HG02571 (cell line): Measurements from ENCODE around the gene GLUD1.
"Not testable (repeated sequence)": the region's sequence is repeated elsewhere in the genome, so short reads cannot be mapped to it uniquely, and the experiment has no call there.

Experiments used
- ATAC-seq: cut with Tn5 transposase; IDR thresholded peaks from one replicate; pipeline ENCODE4 v1.9.1; 2021; ENCODE audit warnings: mild to moderate bottlenecking, moderate library complexity; ENCODE audit not compliant: unreplicated experiment

GLUD1 gene

DNA sequence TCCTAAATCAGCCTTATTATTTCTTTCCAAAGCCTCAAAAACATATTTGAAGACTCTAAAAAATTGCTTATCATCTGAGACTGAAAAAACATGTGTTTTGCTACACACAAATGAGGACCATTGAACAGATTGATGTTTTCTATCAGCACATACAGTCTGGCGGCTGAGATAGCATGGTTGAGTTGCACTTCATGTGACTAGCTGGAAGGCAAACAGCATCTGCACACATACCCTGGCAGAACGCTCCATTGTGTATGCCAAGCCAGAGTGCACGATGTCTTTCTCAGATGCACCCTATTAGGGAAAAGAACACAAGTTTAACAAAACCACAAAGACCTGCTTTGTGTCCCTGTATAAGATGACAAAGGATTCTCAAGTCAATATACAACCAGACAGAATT lies 41.5 kb downstream of the GLUD1 start:
- no peak for ATAC-seq

DNA sequence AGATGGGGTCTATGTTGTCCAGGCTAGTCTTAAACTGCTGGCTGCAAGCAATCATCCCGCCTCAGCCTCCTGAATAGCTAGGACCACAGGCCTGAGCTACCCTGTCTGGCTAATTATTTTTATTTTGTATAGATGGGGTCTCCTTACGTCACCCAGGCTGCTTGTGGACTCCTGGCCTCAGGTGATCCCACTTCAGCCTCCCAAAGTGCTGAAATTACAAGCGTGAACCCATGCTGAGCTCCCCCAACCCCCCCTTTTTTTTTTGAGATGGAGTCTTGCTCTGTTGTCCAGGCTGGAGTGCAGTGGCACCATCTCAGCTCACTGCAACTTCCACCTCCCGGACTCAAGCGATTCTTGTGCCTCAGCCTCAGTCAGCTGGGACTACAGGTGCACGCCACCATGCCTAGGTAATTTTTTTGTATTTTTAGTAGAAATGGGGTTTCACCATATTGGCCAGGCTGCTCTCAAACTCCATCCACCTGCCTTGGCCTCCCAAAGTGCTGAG lies 49.2 kb downstream of the GLUD1 start:
- no peak for ATAC-seq

DNA sequence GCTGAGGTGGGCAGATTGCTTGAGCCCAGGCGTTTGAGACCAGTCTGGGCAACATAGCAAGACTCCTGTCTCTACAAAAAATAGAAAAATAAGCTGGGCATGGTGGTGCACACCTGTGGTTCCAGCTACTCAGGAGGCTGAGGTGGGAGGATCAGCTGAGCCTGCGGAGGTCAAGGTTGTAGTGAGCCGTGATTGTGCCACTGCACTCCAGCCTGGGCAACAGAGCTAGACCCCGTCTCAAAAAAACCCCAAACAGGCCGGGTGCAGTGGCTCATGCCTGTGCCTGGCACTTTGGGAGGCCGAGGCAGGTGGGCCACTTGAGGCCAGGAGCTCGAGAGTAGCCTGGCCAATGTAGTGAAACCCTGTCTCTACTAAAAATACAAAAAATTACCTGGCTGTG lies 51.1 kb downstream of the GLUD1 start:
- ATAC-seq, result not testable (repeated sequence)

DNA sequence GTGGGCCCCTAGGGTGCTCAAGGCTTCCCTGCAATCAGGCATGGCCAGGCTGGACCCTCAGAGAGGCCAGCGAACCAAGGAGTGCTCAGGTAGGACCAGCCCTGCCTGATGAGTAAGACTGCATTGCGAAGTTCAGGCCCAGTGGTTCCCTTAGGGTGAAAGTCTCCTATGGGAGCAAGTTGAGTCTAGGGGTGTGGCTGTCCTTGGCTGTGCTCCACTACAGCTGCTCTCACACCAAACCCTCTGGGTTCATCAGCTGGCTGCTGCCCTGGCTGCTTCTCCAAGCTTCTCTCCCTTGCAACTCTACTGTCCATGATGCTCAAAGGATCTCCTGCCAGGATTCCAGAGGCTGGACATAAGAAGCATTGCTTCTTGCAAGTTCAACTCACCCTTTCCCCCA lies 55.9 kb downstream of the GLUD1 start:
- ATAC-seq, result no peak

DNA sequence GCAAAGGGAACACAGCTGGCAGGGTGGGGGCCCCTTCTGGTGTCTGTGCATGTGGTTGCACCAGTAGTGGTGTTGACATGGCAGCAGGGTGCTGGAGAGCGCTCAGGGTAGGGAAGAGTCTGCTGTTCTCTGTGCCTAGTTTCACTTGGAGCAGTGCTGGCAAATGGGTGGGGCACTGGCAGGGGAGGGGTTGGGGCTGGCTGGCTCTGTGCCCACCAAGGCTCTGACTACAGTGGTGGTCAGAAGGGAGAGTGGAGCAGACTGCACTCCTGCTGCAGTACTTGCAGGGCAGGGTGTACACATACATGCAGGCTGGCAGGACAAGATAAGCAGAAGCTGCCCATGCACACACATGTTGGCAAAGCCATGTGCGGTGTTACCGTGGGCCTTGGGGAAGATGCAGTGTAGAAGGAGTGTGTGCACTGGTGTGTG lies 56.3 kb downstream of the GLUD1 start:
- no peak for ATAC-seq

DNA sequence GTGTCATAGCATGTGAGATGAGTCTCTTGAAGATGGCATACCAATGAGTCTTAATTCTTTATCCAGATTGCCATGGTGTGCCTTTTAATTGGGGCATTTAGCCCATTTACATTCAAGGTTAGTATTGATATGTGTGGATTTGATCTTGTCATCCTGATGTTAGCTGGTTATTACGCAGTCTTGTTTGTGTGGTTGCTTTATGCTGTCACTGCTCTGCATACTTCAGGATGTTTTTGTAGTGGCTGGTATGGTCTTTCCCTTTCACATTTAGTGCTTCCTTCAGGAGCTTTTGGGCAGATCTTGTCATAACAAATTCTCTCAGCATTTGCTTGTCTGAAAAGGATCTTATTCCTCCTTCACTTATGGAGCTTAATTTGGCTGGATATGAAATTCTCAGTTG lies 58.0 kb downstream of the GLUD1 start:
- ATAC-seq, result no peak

DNA sequence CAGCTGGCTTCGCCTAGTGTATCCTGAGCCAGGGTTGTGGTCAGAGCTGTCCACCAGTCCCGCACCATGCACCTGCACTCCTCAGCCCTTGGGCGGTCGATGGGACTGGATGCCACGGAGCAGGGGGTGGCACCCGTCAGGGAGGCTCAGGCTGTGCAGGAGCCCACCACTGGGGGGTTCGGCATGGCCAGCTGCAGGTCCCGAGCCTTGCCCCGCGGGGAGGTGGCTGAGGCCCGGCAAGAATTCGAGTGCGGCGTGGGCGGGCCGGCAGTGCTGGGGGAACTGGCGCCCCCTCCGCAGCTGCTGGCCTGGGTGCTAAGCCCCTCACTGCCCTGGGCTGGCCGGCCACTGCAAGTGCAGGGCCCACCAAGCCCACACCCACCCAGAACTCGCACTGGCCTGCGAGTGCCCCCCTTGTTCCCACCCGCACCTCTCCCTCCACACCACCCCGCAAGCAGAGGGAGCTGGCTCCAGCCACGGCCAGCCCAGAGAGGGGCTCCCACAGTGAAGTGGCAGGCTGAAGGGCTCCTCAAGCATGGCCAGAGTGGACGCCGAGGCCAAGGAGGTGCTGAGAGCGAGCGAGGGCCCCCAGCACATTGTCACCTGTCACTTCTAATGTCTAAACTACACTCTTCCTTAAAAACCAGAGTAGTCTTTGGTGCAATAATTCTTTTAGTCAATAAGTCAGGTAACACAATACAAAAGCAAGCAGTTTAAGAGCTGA lies 63.6 kb downstream of the GLUD1 start:
- ATAC-seq, result no peak

DNA sequence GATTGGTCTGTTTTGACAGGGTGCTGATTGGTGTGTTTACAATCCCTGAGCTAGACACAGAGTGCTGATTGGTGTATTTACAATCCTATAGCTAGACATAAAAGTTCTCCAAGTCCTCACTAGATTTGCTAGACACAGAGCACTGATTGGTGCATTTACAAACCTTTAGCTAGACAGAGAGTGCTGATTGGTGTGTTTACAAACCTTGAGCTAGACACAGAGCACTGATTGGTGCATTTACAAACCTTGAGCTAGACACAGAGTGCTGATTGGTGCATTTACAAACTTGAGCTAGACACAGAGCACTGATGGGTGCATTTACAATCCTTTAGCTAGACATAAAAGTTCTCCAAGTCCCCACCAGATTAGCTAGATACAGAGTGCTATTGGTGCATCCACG lies 64.2 kb downstream of the GLUD1 start:
- ATAC-seq, result not testable (repeated sequence)

DNA sequence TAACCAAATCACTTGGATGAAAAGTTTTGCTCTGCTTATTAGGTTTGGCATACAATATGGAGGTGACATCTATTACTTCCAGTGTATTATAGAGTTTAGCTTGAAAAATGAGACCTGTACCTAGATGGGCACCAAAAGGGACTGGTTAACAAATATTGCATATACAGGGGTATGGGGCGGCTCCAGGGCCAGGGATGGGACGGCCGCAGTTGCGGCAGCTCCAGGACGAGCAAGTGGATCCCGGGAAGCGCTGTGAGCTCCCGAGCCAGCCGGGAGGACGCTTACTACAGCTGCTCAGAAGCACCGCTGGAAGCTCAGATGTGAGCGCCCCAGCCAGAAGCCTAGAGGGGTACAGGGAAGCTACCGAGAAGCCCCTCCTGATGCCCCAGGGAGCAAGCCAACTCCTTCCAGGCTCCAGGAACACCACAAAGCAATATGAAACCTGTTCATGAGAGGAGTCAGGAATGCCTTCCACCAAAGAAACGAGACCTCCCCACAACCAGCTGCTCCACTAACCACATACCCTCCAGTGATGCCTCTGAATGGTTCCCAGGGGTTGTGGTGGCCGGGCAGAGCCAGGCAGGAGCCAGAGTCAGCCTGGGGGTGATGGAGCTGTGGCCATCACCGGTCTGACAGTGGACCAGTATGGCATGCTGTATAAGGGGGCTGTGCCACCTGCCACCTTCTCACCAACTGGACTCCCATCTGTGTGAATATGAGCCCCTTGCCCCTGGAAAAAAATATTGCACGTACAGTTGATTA lies 67.7 kb downstream of the GLUD1 start:
- ATAC-seq, result not testable (repeated sequence)

DNA sequence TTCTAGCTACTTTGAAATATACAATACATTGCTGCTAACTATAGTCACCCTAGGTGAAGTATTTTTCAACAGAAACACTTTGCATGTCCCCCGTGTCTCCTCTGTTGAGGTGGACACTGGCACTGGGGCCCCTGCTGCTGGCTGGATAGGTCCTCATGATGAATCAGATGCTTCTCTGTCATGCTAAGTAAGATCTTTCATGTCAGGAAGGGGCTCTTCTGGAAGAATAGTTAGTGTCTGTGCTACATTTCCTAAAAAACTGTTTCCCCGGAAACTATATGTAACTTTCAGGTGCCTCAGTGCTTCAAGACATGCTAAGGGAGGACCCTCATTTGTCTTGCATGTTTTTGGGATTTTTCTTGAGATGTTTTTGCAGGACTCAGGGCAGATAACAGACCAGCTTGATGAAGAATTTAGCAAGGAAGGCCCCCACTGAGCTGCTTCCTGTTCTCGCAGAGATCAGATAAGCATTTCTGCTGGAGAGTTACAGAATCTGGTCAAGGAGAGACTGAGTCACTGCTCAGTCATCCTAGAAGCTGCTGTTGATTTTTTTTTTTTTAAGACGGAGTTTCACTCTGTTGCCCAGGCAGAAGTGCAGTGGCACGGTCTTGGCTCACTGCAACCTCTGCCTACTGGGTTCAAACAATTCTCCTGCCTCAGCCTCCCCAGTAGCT lies 69.2 kb downstream of the GLUD1 start:
- not testable (repeated sequence) for ATAC-seq

DNA sequence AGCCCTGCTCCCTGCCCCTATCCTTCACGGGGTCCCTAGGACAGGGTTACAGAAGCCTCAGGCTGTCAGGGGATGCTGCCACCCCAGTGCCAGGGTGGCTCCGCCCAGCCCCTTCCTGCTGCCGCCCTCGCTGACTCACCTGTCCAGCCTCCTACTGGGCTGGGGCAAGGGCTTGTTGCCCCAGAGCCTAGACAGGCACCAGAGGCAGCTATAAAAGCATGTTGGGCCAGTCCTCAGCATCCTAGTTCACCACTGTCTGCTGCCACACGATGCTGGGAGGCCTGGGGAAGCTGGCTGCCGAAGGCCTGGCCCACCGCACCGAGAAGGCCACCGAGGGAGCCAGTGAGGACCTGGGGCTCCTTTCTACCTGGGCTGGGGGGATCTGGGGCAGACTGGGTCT lies 74.6 kb downstream of the GLUD1 start, which contains the start of gene FAM25A:
Gene FAM25A, plus strand, starts transcription at position 239 of the 400 bp plus-strand sequence. Its CDS starts 31 bp downstream, at position 270.
- not testable (repeated sequence) for ATAC-seq

DNA sequence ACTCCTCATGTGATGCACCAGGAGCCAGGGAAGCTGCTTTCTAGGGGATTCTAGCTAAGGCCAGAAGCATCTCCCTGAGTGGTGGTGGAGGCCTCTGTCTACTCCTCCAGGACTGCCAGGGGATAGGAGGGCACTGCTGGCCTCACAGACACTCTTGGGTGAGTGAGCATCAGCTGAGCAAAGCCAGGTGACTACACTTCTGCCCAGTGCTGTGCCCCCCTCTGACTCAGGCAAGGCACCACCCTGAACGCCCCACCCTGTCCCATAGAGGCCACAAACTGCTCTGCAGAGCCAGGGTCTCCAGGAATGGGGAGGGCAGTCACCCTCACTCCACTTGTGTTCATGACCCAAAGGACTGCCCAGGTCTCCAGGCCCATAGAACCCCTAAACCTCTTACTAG lies 75.1 kb downstream of the GLUD1 start:
- not testable (repeated sequence) for ATAC-seq

DNA sequence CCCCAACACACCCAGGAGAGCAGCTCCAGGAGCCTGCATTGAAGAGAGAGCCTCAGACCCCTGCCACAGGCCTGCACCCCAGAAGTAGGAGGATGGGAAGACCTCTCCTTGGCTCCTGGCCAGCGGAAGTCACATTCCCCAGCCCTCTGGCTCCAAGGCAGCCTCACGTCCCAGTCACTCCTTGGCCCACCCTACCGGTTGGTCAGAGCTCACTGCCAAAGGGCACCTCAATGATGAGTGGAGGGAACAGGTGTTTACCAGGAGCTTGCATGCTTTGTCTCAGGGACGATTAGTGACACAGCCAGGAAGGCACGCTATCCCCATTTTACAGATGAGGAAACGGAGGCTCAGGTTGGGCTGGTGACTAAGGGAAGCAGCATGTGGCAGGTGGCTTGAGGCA lies 75.6 kb downstream of the GLUD1 start:
- ATAC-seq, result not testable (repeated sequence)

DNA sequence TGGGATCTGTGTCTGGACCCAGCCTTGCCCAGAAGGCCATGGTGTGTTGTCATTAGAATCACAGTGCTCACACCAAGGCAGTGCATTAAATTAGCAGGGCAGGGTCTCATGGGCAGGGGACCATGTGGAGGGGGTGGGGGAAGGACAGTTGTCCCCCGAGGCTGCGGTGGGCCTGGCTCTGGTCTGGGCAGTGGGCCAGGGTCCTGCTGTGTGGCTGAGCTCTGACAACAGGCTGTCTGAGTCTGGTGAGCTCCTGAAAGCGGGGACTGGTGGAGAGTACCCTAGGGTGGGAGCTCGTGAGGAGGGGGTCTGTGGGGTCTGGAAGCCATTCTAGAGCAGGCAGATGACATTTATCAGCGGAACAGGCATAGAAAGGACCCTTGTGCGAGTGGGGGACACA lies 76.5 kb downstream of the GLUD1 start:
- not testable (repeated sequence) for ATAC-seq

DNA sequence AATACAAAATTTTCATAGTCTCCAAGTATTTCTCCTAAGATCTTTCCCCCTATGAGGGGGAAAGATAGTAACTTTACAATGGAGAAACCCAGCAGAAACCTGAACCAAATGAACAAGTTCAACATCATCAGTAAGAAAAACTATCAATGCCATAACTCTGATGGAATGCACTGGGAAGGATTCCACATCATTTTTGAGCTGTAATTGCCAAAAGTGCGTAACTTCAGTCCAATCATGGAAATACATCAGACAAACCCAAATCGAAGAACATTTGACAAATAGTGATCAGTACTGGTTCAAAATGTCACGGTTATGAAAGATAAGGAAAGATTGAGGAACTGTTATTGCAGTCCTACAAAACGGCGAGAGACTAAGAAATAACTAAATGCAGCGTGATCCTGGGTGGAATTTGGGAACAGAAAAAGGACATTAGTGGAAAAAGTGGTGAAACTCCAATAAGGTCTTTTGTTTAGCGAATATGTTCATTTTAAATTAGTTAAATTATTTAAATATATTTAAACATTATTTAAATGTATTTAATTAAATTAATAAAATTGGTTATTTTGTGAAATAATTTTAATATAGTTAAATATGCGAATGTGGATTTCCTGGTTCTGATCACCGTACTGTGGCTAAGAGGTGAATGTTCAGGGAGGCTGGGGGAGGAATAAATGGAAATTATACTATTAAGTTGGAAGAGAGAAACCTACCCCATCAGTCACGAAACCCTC lies 79.5 kb downstream of the GLUD1 start:
- not testable (repeated sequence) for ATAC-seq

DNA sequence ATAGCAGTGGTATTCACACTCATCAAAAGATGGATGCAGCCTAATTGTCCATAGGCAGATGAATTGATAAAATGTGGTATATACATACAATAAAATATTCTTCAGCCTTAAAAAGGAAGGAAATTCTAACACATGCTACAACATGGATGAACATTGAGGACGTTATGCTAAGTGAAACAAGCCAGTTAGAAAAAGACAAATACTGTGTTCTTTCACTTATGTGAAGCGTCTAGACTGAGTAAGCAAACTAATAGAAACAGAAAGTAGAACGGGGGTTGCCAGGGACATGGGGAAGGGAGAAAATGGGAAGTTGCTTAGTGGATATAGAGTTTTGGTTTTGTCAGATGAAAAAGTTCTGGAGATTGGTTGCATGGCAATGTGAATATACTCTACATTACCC lies 81.1 kb downstream of the GLUD1 start:
- not testable (repeated sequence) for ATAC-seq

DNA sequence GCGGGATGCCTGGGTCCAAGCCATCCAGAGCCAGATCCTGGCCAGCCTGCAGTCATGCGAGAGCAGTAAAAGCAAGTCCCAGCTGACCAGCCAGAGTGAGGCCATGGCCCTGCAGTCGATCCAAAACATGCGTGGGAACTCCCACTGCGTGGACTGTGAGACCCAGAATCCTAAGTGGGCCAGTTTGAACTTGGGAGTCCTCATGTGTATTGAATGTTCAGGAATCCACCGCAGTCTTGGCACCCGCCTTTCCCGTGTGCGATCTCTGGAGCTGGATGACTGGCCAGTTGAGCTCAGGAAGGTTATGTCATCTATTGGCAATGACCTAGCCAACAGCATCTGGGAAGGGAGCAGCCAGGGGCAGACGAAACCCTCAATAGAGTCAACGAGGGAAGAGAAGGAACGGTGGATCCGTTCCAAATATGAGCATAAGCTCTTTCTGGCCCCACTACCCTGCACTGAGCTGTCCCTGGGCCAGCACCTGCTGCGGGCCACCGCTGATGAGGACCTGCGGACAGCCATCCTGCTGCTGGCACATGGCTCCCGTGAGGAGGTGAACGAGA lies 85.4 kb downstream of the GLUD1 start:
- ATAC-seq, result not testable (repeated sequence)

DNA sequence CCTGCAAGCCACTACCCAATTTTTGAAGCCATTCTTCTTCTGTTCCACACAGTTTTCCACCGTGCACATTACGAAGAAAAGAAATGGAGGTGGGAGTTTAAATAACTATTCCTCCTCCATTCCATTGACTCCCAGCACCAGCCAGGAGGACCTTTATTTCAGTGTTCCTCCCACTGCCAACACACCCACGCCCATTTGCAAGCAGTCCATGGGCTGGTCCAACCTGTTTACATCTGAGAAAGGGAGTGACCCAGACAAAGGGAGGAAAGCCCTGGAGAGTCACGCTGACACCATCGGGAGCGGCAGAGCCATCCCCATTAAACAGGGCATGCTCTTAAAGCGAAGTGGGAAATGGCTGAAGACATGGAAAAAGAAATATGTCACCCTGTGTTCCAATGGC lies 86.3 kb downstream of the GLUD1 start:
- ATAC-seq, result not testable (repeated sequence)

DNA sequence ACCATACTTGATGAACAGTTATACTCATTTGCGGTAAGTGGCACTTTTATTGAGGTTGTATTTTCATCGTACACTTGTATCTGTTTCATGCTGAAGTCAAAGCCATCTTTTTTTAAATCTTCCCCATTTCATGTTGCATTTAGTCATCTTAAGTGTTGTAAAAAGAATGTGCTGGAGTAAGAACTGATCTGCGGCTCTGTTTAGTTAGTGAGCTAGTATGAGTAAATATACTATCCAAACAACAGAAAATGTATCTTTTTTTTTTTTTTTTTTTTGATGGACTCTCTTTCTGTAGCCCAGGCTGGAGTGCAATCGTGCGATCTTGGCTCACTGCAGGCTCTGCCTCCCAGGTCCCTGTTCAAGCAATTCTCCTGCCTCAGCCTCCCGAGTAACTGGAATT lies 87.0 kb downstream of the GLUD1 start:
- ATAC-seq, result not testable (repeated sequence)

DNA sequence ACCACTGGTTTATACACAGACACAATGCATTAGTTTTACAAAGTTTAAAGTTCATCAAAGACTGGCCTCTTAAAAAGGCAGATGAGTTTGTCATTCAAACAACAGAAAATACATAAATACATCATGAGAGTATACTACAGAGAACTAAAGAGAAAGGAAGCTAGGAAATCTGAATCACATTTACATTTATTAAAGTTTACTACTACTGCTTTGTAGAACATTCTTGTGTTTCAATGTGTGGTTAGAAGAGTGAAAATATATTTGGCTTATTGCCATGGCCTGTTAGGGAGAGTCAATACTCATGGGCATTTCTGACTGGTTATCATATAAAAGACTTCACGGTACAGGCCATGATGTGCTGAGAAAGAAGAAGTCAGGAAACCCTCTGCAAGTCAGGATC lies 87.5 kb downstream of the GLUD1 start:
- ATAC-seq, result not testable (repeated sequence)
